Stimulated activated CD8-positive, alpha-beta memory T cell treated with anti-CD3 and anti-CD28 coated beads, Interleukin-2, amount 100 ng/mL, for 48 hours (primary cell): ENCODE measurements around the gene PNKP.

Experiments used
- DNase-seq, 2 donors: peaks; one replicate each; pipeline ENCODE4 v3.0.0-alpha.2; 2020; ENCODE audit warnings: low read depth in 2 of 2

The PNKP gene

DNA sequence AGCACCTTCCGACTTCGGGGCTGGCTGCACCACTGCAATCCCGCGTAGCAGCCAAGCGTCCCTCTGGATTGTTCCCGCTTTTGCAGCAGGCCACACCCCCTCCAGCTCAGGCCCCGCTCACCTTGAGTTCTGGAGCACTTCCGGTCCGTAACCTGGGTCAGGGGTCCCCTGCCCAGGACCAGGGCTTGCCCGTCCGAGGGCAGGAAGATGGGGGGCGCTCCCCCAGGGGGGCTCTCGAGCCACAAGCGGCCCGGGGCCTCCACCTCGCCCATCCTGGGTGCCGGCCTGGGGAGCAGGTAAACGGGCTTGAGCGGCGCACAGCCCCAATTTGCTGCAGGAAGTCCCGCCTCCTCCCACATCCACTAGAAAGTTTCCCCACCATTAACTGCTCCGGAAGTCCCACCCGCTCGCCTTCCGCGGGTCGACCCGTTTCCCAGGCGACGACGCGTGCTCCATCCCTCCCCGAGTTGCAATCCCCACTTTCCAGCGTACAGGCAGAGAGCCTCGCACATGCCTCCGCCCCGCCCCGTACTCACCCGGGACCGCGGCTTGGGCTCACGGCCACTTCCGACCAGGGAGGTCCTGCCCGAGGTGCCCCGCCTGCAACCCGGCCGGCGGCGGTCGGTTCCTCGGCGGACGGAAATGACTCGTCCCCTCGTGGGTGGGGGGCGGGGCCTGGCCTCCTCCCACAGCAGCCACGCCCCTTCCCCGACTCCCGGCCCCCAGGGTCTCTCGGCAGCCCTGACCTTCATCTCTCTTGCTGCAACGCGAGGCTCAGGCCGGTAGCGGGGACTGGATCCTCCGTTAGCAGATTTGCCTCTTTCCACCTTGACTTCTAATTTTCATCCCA, at the start of gene PNKP:
PNKP (minus strand) TSS at position 644 of the 850 bp plus-strand sequence; CDS start at position 272, 372 bp downstream.
- DNase-seq: peak; percentile 88 to 92

DNA sequence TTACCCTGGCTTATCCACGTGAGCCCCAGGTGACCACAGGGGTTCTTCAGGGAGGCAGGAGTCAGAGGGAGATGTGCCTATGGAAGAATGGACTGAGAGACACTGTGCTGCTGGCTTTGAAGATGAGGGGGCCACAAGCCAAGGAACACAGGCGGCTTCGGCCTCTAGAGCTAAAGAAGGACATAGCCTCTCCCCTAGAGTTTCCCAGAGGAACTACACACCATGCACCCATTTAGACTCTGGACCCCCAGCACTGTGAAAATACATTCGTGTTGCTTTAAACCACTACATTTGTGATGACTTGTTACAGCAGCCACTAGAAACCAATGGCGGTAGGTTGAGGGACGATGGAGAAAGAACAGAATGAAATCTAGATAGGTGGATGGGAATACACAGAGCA, 47.9 kb upstream of the PNKP start:
- DNase-seq: no peak

DNA sequence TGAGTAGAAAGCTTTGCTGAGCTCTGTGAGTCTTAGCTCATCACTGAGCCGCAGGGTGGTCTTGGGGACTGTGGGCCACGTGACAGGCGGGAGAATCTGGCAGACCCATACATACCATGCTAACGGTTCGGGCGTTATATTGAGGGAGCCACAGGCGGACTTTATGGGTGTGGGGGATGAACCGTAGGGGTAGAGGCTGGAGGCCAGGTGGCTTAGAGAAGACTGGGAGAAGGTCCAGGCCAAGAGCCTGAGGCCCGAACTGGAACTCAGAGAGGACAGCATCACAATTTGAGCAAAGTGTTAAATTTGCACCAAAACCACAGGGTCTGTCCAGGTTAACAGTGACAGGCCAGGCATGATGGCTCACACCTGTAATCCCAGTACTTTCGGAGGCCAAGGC, 46.3 kb upstream of the PNKP start:
- no peak for DNase-seq

DNA sequence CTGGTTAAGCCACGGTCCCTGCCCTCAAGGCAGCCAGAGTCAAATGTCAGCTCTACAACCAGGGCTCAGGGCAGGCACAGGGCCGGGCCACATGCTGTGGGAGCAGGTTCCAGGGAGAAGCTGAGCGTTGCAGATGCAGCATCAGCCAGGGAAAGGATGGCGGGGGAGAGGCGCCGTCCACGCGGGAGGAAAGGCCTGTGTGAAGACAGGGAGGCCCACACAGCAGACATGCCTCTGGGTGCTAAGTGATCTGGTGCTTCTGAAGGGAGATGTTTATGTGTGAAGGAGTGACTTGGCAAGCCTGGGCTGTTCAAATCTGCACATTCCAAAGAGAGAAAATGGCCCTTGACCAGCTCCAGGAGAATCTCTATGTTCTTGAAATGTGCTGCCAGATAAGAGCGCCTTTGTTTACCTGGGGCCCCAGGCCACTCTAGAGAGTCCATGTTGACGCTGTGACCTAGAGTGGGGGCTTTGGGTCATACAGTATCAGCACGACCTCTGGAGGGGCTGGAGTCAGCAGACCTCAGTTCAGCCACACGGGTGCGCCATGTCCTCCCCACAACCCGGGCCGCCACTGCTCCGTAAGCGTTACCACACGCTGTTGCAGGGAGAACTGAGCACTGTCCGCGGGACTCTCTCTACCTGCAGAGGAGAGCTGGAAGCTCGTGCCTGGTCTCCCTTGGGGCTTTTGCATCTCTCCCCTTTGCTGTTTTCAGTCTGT, 45.7 kb upstream of the PNKP start:
- DNase-seq: no peak

DNA sequence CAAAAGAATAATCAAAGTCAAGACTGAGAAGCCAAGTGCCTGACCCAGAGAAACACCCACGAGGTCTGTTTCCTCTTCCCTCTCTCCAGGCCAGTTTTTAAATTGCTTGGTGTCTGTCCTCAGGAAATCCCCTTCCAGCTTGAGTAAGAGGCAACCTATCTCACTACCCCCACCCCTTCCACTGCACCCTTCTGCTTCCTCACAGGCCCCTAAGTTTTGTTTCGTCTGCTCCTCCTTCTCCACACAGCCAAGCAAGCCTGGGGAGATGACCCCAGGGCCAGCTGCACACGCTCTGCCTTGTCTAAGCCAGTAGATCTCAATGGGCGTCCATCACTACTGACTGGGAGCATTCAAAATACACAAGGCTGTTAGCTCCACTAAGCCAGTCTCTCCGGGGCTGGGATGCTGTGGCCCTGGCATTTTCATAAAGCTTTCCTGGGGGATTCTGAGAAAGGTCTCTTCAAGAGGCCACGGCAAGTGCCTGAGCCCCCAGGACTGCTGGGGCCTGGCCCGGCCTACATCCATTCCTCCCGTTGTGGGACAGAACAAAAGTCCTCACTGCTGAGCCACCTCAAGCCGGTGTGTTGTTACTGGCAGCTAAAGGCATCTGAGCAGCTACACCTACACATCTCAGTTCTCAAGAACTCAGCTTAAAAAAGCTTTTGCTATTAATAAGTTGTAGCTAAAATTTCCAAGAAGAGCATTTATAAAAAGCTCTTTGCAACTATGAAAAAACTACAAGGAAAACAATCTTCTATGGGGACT, 44.2 kb upstream of the PNKP start:
- DNase-seq: no peak

DNA sequence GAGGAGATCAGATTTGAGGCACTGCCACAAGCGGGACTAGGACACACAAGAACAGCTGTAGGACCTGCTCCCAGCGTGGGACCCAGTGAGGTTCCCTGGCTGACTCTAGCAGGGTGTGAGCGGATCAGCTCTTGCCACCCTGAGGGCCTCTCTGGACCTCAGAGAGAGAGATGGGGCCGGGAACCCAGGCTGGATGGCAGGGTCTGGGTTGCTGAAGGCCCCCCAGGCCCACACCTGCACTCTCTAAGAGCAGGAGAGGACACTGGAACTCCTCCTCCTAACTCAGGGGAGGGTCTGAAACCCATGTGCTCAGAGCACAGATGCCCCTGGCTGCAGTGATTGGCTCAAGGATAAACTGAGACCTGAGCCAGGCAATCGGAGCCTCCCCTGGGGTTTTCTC, 42.8 kb upstream of the PNKP start:
- no peak for DNase-seq

DNA sequence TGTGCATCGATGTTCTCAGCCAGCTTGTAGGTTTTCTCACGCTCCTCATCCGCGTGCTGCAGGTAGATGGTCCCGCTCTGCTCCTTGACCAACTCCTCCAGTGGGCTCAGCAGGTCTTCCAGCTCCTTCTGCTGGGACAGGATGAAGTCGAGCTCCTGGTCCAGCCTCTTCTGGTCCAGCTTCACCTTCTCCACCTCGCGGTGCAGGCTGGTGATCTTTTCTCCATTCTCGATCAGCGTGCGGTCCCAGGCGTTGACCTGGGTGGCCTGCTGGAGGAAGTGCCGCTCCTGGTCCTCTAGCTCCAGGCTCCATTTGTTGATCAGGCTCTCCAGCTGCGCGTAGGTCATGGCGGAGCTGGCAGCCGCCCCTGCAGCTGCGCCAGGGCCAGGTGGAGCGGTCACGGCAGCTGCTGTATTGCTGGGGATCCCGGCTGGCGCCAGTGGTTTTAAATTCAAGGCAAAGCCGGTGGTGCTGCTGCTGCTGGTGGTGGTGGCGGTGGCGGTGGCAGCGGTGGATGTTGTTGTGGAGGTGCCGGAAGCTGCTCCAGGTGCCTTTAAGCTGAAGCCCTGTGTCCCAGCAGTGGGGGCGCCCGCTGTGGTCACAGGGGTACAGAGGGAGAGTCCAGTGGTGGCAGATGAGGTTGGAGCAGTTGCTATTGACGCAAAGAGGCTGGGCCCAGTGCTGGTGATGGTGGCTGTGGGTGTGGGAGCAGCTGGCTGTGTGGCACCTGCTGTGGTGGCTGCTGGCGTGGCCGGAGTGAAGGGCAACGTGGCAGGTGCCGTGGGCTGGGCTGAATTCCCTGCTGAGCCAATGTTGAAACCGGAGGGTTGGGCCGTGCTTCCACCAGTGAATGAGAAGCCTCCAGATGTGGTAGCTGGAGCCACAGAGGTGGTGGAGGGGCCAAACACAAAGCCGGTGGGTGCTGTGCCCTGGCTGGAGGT, 41.4 kb upstream of the PNKP start:
- DNase-seq: no peak

DNA sequence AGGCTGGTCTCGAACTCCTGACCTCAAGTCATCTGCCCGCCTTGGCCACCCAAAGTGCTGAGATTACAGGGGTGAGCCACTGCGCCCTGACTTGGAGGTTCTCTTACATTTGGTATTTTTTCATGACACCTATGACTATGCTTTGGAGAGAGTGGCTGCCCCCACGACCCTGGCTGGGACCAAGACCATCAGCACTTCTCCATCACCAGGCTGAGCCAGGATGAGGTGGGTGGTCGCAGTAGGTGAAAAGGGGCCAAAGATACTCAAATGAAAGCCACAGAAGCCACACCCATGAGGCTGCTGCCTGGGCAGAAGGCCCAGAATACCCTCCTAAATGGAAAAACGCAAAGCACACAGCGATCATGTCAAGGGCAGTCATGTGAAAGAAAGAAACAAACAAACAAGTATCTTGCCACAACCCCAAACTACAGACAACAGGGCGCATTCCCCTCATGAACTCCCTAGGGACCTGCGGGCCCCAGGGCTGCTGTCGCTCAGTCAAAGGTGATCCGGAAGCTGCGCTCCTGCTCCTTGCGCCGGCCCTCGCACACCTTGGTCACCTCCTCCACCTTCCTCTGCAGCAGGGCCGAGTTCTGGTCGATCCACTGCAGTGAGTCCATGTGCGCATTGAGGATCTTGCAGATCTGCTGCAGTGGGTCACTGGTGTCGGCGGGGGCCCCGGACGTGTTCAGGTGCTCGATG, 40.5 kb upstream of the PNKP start:
- no peak for DNase-seq

DNA sequence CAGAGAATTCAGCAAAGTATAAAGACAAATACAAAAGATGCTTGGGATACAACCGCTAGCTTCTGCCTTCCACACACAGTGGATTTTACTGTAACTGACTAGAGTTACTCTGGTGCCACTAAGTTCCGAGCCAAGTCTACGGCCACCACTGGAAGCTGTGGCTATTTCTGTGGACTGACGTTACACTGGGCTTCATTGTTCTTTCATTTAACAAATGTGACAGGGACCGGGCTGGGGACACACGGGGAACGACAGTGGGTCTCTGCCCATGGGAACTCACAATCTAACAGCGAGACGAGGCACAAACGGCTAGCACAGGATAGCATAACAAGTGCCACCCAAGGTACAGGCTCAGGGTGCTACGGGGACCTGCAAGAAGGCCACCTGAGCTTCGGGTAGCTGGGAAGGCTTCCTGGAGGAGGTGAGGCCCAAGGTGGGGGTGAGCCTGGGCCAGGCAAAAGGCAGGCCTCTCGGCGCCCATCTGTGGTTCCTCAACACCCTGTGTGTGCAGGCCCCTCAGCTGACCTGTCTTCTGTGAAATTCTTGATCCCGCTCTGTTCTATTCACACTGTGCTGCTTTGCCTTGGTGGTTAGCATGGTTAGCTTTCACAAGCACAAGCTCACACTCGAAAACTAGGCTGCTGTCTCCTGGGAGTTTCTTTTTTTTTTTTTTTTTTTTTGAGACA, 39.6 kb upstream of the PNKP start:
- DNase-seq: no peak

DNA sequence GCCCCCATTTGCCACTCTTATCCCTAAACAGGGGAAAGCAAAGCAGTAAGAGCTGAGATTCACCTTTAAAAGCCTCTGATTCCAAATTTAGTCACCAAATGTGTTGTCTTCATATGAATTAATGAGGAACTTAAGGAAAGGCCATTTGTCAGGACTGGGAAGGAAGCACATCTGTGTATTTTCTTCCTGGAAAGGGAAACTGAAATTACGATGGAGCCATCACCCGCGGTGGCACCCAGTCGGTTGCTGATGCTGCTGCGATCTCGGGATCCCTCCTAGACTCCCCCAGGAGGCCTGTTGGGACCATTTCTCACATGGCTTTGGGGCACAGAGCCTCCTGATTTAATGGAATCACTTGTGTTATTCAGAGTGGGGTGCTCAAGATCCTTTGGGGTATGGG, 36.8 kb upstream of the PNKP start:
- DNase-seq: no peak

DNA sequence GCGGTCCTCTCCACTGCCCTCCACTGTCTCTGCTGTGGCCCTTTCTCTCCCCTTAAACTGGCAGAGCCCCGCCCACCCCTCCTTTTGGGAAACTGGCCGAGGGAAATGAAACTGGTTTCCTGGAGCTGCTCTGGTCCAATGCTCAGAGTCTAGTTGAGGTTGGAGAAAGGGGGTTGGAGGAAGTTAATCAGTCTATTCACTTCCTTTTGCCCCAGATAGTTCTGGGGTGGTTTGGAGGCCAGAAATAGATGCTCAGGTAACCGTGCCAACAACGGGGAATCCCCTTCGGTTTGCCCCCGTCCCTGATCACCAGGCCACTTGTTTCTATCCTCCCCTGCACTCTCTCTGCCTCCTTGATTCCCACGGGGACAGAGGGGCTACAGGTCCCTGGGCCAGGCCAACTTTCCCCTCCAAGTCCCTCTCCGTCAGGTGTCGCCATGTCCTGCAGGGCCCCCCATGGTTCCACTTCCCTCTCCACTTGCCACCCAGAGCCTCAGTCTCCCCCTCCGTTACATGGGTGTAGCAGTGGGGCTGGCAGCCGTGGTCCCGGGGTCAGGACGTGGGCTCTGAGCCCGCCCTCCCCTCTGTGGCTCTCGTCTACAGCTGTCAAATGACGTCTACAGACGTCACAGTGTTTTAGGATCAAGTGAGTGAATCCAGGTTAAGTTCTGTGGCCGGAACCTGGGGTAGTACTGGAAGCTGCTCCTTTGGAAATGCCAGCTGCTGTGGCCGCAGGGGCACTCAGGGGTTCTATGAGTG, 29.7 kb upstream of the PNKP start, which contains the start of gene IL4I1:
IL4I1 (minus strand) TSS at position 25 of the 759 bp plus-strand sequence. CDS start 727 bp downstream, outside the sequence.
- peak; percentile 43 to 59 for DNase-seq

DNA sequence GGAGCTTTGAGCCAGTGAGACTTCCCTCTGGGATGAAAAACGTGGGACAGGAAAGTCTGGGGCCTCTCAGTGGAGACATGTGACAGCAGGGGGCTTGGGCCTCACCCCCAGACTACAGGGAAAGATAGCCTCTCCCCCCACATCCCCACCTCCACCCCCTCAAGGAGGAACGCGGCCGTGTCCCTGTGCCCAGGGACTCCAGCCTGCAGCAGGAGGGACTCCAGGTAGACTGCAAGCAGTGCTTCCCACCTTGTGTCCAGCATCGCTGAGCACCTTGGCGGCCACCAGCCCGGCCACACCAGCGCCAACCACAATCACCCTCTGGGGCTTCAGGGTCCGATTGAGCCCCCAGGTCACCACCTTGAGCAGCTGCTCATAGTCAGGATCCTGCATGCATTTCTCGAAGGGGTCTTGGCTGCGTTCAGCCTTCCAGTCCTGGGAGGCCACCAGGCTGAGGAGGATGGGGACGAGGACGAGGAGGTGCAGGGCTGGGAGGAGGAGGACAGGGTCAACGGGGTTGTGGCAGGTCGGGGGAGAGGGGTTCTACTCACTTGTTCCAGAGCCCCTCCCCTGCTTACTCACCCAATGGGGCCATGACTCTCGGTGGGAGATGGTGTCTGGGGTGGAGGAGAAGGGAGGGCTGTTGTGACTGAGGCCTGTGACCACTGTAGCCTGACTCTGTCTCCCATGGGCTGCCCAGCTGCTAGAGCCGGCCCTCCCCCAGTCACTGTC, 28.4 kb upstream of the PNKP start:
- peak in 1 of 2 donors; percentile 61 for DNase-seq

DNA sequence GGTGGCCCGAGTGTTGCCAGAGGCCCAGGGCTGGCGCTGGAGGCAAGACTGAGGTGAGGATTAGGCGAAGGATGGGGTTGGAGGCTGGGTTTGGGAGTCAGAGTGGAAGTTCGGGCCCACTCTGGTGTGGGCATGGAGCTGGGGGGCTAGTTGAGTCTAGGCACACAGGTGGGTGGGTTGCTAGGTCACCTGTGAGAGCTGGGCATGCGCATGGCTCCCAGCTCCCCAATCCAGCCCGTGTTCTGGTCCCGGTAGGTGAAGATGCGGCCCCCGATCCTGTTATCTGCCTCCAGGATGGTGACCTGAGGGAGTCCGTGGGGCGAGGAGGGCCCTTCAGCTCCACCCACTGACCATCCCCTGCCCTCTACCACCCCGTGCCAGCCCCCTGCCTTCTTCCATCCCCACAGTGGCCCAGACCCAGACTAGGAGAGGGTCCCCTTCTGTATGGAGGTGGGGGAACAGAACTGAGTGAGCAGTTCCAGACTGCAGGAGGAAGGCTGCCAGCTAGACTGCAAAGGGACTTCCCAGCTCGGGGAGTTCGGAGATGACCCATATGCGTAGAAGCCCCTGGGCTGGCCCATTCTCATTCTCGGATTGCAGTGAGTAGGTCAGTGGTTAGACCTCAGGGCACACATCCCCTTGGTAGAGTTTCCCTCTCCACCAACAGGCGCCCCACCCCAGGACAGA, 27.6 kb upstream of the PNKP start:
- peak; percentile 49 to 55 for DNase-seq

DNA sequence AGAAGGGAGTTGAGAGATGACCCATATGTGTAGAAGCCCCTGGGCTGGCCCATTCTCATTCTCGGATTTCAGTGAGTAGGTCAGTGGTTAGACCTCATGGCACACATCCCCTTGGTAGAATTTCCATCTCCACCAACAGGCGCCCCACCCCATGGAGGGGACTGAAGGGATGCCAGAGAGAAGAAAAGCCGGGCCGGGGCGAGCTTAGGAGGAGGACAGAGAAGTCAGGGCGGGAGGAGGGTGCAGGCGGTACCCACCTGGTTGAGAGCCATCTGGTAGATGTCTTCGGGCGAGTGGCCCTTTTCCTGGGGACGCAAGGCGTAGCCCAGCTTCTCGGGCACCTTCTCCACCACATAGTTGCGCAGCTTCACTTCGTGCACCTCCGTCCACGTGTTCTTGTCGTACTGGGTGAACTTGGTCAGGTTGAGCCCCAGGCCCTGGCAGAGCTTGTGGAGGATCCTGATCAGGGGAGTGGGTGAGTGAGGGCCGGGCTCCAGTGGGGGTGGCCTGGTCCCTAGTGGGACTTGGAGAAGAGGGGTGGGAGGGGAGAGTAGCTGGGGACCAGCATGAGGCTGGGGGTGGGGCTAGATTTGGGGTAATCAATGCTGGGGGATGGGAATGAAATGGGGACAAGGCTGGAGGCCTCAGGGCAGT, 26.8 kb upstream of the PNKP start:
- DNase-seq: no peak

DNA sequence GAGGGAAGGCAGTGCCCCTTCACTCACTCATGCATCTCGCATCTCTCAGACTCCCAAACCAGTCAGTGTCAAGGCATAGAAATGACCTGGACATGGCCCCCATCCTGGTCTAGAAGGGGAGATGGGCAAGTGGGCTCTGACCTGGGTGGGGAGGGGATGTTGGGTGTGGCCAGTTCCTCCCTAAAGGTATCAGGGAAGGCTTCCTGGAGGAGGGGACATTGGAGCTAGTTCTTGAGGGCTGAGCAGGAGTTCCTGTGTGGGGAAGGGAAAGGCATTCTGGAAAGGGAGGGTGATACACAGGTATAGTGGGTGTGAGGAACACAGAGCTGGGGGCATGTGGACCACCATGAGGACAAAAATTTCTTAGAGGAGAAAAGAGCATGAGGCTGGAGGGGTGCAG, 25.3 kb upstream of the PNKP start:
- DNase-seq: no peak

DNA sequence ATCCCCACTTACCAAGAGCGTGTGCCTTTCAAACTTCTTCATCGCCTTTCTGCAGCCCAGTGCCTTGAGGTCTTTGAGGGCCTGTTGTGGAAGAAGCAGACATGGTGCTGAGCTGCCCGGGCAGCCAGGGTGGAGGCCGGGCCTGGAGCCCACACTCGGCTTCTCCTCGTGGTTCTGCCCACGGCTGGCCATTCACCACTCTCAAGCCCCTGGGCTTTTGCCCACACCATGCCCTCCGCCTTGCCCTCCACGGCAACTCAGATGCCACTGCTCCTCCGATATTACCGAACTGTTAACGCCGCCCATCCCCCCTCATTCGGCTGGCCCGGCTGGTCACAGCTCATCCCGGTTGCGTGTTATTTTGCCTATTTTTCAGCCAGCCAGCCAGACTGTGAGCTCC, 24.0 kb upstream of the PNKP start:
- DNase-seq: no peak
